ENCODE data around the gene BBS10.
"Not testable (repeated sequence)": the region's sequence is repeated elsewhere in the genome, so short reads cannot be mapped to it uniquely, and the experiment has no call there.

BBS10 gene

DNA sequence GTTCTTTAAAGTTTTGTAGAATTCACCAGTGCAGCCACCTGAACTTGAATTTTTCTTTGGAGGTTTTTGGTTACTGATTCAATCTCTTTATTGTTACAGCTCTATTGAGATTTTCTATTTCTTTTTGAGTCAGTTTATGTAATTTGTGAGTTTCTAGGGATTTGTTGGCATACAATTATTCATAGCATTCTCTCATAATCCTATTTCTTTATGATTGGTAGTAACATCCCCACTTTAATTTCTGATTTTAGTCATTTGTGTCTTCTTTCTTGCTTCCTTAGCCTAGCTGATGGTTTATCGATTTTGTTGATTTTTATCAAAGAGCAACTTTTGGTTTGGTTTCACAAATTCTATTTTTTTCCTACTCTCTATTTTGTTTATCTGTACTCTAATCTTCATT, 17.9 kb upstream of the BBS10 start:
- H3K36me3 ChIP-seq (ENCODE audit: control insufficient read depth in 1 of 2, insufficient read depth in 2 of 2, low read length in 2 of 2): peaks cover 13 to 51% of the 10 kb centered on the region in 2 donors
- no peak overlapping the region for H3K27ac ChIP-seq (ENCODE audit: low read length)
- H3K27me3 ChIP-seq (ENCODE audit: low read depth, low read length): no peaks in the 10 kb centered on the region
- no peaks in the 10 kb centered on the region for H3K4me1 ChIP-seq (ENCODE audit: control insufficient read depth in 1 of 2, insufficient read depth in 2 of 2, low read length in 2 of 2)
- no peak overlapping the region for H3K4me3 ChIP-seq (ENCODE audit: low read depth in 1 of 2, low read length in 2 of 2)
- no peaks in the 10 kb centered on the region for H3K9me3 ChIP-seq (ENCODE audit: control insufficient read depth in 1 of 2, low read length in 2 of 2)

DNA sequence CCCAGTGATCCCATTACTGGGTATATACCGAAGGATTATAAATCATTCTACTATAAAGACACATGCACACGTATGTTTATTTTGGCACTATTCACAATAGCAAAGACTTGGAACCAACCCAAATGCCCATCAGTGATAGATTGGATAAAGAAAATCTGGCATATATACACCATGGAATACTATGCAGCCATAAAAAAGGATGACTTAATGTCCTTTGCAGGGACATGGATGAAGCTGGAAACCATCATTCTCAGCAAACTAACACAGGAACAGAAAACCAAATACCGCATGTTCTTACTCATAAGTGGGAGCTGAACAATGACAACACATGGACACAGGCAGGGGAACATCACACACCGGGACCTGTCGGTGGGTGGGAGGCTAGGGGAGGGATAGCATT, 15.9 kb upstream of the BBS10 start:
- peaks cover 13 to 35% of the 10 kb centered on the region in 2 donors for H3K36me3 ChIP-seq (ENCODE audit: control insufficient read depth in 1 of 2, insufficient read depth in 2 of 2, low read length in 2 of 2)
- not testable (repeated sequence) for H3K27me3 ChIP-seq (ENCODE audit: low read depth, low read length); H3K27ac ChIP-seq (ENCODE audit: low read length); H3K9me3 ChIP-seq (ENCODE audit: control insufficient read depth in 1 of 2, low read length in 2 of 2); H3K4me1 ChIP-seq (ENCODE audit: control insufficient read depth in 1 of 2, insufficient read depth in 2 of 2, low read length in 2 of 2); H3K4me3 ChIP-seq (ENCODE audit: low read depth in 1 of 2, low read length in 2 of 2)

- no peaks in the 10 kb centered on the region for H3K27me3 ChIP-seq (ENCODE audit: low read depth, low read length)
- no peaks in the 10 kb centered on the region for H3K9me3 ChIP-seq (ENCODE audit: control insufficient read depth in 1 of 2, low read length in 2 of 2)
- no peak overlapping the region for H3K27ac ChIP-seq (ENCODE audit: low read length)
- no peak overlapping the region for H3K4me3 ChIP-seq (ENCODE audit: low read depth in 1 of 2, low read length in 2 of 2)
- H3K4me1 ChIP-seq (ENCODE audit: control insufficient read depth in 1 of 2, insufficient read depth in 2 of 2, low read length in 2 of 2): peaks cover 0 to 4% of the 10 kb centered on the region in 2 donors
- H3K36me3 ChIP-seq (ENCODE audit: control insufficient read depth in 1 of 2, insufficient read depth in 2 of 2, low read length in 2 of 2): peaks cover 7 to 9% of the 10 kb centered on the region in 2 donors
Measured at GRCh38 chr12:76360316-76360715, 12.1 kb upstream of the BBS10 start.

DNA sequence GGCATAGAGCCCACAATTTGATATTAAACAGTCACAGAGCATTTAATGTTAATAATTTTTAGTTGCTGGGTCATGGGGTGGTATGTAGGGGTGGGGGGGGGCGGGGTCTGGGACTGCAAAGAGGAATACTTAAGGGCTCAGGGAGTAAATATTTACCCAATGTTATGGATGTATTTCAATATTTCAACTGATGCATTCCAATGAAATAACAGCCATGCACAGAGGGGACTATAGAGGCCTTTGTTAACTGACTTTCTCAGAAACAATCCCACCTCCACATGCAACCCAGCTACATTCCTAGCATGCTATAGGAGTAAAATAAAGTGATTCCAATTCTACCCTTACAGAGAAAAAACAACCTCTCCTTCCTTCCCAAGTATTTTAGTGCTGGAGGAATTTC, 7.9 kb upstream of the BBS10 start:
- Histone ChIP-seq H3K9me3 (ENCODE audit: control insufficient read depth in 1 of 2, low read length in 2 of 2) (no peaks in the 10 kb centered on the region), H3K27ac (ENCODE audit: low read length) (no peak overlapping the region), H3K27me3 (ENCODE audit: low read depth, low read length) (no peaks in the 10 kb centered on the region), H3K4me3 (ENCODE audit: low read depth in 1 of 2, low read length in 2 of 2) (no peak overlapping the region), H3K36me3 (ENCODE audit: control insufficient read depth in 1 of 2, insufficient read depth in 2 of 2, low read length in 2 of 2) (peaks cover 7 to 8% of the 10 kb centered on the region in 2 donors), H3K4me1 (ENCODE audit: control insufficient read depth in 1 of 2, insufficient read depth in 2 of 2, low read length in 2 of 2) (peaks cover 0 to 4% of the 10 kb centered on the region in 2 donors)

DNA sequence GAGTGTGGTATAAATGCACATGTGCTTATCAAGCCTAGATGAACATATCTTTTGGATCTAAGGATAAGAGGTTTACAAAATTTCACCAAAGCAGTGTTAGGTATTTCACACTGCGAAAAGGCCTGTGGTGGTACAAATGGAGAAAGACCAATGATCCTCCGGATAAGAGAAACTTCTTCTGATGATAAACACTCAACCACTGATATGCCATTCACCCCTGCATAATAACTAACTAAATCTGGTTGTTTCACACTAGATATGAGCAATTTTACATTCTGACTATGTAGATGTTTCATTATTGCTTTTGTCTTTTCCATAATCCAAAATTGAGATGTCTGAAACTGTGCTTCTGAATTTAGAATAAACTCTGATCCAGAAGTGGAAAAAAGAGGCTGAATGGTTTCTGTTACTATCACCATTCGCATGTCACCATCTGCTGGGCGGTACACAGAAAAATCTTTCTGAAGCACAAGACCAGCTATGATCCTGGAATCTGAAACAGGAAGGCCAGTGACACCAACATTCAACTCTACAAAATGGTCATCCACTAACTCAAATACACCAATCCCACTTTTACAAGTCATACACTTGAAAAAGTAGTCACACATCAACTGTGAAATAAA, 1.3 kb downstream of the BBS10 start:
- Histone ChIP-seq H3K27me3 (ENCODE audit: low read depth, low read length) (no peaks in the 10 kb centered on the region), H3K4me3 (ENCODE audit: low read depth in 1 of 2, low read length in 2 of 2) (peak overlapping the region; percentile 91 to 97), H3K9me3 (ENCODE audit: control insufficient read depth in 1 of 2, low read length in 2 of 2) (no peaks in the 10 kb centered on the region), H3K4me1 (ENCODE audit: control insufficient read depth in 1 of 2, insufficient read depth in 2 of 2, low read length in 2 of 2) (peaks cover 0 to 28% of the 10 kb centered on the region in 2 donors), H3K36me3 (ENCODE audit: control insufficient read depth in 1 of 2, insufficient read depth in 2 of 2, low read length in 2 of 2) (no peaks in the 10 kb centered on the region), H3K27ac (ENCODE audit: low read length) (peak overlapping the region; percentile 80)

- peaks cover 0 to 28% of the 10 kb centered on the region in 2 donors for H3K4me1 ChIP-seq (ENCODE audit: control insufficient read depth in 1 of 2, insufficient read depth in 2 of 2, low read length in 2 of 2)
- no peak overlapping the region for H3K4me3 ChIP-seq (ENCODE audit: low read depth in 1 of 2, low read length in 2 of 2)
- peak overlapping the region; percentile 0 for H3K27ac ChIP-seq (ENCODE audit: low read length)
- no peaks in the 10 kb centered on the region for H3K27me3 ChIP-seq (ENCODE audit: low read depth, low read length)
- no peaks in the 10 kb centered on the region for H3K36me3 ChIP-seq (ENCODE audit: control insufficient read depth in 1 of 2, insufficient read depth in 2 of 2, low read length in 2 of 2)
- H3K9me3 ChIP-seq (ENCODE audit: control insufficient read depth in 1 of 2, low read length in 2 of 2): no peaks in the 10 kb centered on the region
Measured at GRCh38 chr12:76346236-76346635, 2.0 kb downstream of the BBS10 start.

DNA sequence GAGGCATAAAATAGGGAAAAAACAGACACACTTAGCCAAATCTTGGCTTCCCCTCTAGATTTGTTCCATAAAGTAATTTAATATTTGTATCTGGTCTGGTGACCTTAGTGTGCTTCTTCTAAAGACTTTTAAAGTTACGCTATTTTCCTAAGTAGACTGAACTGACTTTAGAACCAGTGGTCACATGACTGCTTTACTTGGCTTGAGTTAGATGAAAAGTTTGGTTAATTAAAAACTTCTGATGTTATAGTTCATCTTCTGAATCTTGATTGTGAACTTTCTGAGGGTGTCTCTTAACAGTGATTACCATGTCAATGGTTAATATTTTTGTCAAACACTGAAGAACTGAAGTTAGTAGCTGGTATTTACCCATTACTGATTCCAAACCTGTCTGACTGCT, 2.6 kb downstream of the BBS10 start:
- no peaks in the 10 kb centered on the region for H3K9me3 ChIP-seq (ENCODE audit: control insufficient read depth in 1 of 2, low read length in 2 of 2)
- H3K36me3 ChIP-seq (ENCODE audit: control insufficient read depth in 1 of 2, insufficient read depth in 2 of 2, low read length in 2 of 2): no peaks in the 10 kb centered on the region
- H3K4me1 ChIP-seq (ENCODE audit: control insufficient read depth in 1 of 2, insufficient read depth in 2 of 2, low read length in 2 of 2): peaks cover 0 to 28% of the 10 kb centered on the region in 2 donors
- H3K27ac ChIP-seq (ENCODE audit: low read length): peak overlapping the region; percentile 0
- H3K4me3 ChIP-seq (ENCODE audit: low read depth in 1 of 2, low read length in 2 of 2): no peak overlapping the region
- no peaks in the 10 kb centered on the region for H3K27me3 ChIP-seq (ENCODE audit: low read depth, low read length)

DNA sequence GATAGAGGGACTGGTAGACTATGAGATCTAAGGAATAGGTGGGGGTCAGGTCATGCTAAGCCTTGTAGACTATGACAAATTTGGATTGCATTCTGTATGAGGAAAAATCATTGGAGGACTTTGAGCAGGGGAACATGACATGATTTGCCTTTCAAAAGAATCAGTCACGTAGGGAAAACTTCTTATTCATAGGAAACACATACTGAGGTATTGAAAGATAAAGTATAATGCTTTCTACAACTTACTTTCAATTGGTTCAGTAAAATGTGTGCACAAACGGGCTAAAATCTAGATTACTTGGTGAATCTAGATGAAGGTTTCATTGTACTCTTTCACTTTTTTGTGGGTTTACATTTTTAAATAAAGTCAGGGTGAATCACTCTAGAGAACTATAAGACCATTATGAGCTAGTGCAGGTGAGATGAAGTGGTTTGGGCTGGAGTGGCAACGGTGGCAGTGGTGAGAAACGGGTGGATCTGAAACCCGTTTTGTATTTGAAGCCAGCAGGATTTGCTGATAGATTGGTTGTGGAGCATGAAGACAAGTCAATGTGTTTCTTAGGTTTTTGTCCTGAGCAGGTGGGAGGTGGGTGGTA, 6.7 kb downstream of the BBS10 start:
- no peaks in the 10 kb centered on the region for H3K27me3 ChIP-seq (ENCODE audit: low read depth, low read length)
- H3K4me3 ChIP-seq (ENCODE audit: low read depth in 1 of 2, low read length in 2 of 2): no peak overlapping the region
- H3K36me3 ChIP-seq (ENCODE audit: control insufficient read depth in 1 of 2, insufficient read depth in 2 of 2, low read length in 2 of 2): no peaks in the 10 kb centered on the region
- peaks cover 0 to 10% of the 10 kb centered on the region in 2 donors for H3K4me1 ChIP-seq (ENCODE audit: control insufficient read depth in 1 of 2, insufficient read depth in 2 of 2, low read length in 2 of 2)
- no peak overlapping the region for H3K27ac ChIP-seq (ENCODE audit: low read length)
- H3K9me3 ChIP-seq (ENCODE audit: control insufficient read depth in 1 of 2, low read length in 2 of 2): no peaks in the 10 kb centered on the region

DNA sequence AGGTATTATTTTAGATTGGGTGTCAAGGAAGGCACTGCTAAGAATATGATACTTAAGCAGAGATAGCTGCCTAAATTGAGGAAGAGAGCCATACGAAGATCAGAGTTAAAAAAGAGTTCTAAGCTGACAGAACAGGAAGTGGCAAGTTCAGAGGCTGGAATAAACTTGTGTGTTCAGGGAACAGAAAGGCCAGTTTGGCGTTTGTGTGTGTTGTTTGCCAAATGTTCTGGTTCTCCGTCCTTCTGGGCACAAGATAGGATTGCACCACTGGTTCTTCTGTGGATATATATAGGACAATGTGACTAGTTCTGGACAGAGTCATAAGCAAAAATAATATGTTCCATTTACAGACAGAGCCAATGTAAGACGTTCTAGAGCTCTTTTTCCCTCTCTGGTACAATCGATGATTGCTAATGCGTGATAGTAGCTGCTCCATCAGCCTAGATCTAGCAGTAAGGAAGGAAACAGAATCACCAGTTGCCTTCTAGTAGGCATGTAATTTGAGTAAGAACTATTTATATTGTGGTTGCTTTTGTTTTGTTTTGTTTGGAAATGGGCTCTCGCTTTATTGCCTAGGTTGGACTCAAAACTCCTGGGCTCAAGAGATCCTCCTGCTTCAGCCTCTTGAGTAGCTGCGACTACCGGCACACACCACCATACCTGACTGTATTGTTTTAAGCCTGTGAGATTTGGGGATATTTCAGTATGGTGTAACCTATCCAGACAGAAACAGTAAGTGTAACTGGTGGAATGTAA, 7.4 kb downstream of the BBS10 start:
- Histone ChIP-seq H3K27me3 (ENCODE audit: low read depth, low read length) (no peaks in the 10 kb centered on the region), H3K4me3 (ENCODE audit: low read depth in 1 of 2, low read length in 2 of 2) (no peak overlapping the region), H3K4me1 (ENCODE audit: control insufficient read depth in 1 of 2, insufficient read depth in 2 of 2, low read length in 2 of 2) (peaks cover 0 to 5% of the 10 kb centered on the region in 2 donors), H3K9me3 (ENCODE audit: control insufficient read depth in 1 of 2, low read length in 2 of 2) (no peaks in the 10 kb centered on the region), H3K36me3 (ENCODE audit: control insufficient read depth in 1 of 2, insufficient read depth in 2 of 2, low read length in 2 of 2) (no peaks in the 10 kb centered on the region), H3K27ac (ENCODE audit: low read length) (no peak overlapping the region)

GRCh38 chr12:76337583-76337982, 10.6 kb downstream of the BBS10 start:
- Histone ChIP-seq H3K4me1 (ENCODE audit: control insufficient read depth in 1 of 2, insufficient read depth in 2 of 2, low read length in 2 of 2) (no peaks in the 10 kb centered on the region), H3K9me3 (ENCODE audit: control insufficient read depth in 1 of 2, low read length in 2 of 2) (no peaks in the 10 kb centered on the region), H3K4me3 (ENCODE audit: low read depth in 1 of 2, low read length in 2 of 2) (no peak overlapping the region), H3K36me3 (ENCODE audit: control insufficient read depth in 1 of 2, insufficient read depth in 2 of 2, low read length in 2 of 2) (no peaks in the 10 kb centered on the region), H3K27ac (ENCODE audit: low read length) (no peak overlapping the region), H3K27me3 (ENCODE audit: low read depth, low read length) (no peaks in the 10 kb centered on the region)

- Histone ChIP-seq H3K27me3 (ENCODE audit: low read depth, low read length) (no peaks in the 10 kb centered on the region), H3K36me3 (ENCODE audit: control insufficient read depth in 1 of 2, insufficient read depth in 2 of 2, low read length in 2 of 2) (no peaks in the 10 kb centered on the region), H3K4me3 (ENCODE audit: low read depth in 1 of 2, low read length in 2 of 2) (no peak overlapping the region), H3K27ac (ENCODE audit: low read length) (no peak overlapping the region), H3K4me1 (ENCODE audit: control insufficient read depth in 1 of 2, insufficient read depth in 2 of 2, low read length in 2 of 2) (no peaks in the 10 kb centered on the region), H3K9me3 (ENCODE audit: control insufficient read depth in 1 of 2, low read length in 2 of 2) (no peaks in the 10 kb centered on the region)
Measured at GRCh38 chr12:76332606-76333005, 15.6 kb downstream of the BBS10 start.

Measured in muscle layer of duodenum (tissue), 2 donors.